ENCODE results near the gene RECK.

DNA sequence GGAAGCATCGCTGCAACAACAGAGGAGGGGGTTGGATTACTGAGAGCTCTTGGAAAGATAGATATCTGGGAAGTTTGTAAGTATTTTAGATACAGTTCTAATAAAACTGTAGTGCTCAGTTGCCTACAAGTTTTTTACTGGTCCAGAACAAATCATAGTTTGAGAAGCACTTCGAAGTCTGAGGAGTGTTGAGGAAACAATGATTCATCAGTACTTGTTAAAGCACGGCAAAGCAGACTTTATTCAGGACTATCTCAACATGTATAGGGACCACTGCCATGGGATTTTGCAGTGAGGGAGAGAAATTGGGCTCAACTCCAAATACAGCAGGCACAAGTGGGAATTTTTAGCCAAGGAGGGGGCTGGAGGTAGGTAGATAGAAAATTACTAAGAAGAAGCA is 25.3 kb upstream of the RECK start:
- TF ChIP-seq, protein P1, sequence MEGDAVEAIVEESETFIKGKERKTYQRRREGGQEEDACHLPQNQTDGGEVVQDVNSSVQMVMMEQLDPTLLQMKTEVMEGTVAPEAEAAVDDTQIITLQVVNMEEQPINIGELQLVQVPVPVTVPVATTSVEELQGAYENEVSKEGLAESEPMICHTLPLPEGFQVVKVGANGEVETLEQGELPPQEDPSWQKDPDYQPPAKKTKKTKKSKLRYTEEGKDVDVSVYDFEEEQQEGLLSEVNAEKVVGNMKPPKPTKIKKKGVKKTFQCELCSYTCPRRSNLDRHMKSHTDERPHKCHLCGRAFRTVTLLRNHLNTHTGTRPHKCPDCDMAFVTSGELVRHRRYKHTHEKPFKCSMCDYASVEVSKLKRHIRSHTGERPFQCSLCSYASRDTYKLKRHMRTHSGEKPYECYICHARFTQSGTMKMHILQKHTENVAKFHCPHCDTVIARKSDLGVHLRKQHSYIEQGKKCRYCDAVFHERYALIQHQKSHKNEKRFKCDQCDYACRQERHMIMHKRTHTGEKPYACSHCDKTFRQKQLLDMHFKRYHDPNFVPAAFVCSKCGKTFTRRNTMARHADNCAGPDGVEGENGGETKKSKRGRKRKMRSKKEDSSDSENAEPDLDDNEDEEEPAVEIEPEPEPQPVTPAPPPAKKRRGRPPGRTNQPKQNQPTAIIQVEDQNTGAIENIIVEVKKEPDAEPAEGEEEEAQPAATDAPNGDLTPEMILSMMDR (conservative IDR thresholded peaks at IDR 0.05 in 1 of 2, IDR thresholded peaks at IDR 0.05 in 1 of 2; ENCODE audit: low read depth in 1 of 2, low read length in 2 of 2), result no peak
- TF ChIP-seq EZH2 (IDR thresholded peaks at IDR 0.05; ENCODE audit: low read length, missing control alignments), result no peak
